ENCODE results near the gene MRGPRX3.

The MRGPRX3 gene

DNA sequence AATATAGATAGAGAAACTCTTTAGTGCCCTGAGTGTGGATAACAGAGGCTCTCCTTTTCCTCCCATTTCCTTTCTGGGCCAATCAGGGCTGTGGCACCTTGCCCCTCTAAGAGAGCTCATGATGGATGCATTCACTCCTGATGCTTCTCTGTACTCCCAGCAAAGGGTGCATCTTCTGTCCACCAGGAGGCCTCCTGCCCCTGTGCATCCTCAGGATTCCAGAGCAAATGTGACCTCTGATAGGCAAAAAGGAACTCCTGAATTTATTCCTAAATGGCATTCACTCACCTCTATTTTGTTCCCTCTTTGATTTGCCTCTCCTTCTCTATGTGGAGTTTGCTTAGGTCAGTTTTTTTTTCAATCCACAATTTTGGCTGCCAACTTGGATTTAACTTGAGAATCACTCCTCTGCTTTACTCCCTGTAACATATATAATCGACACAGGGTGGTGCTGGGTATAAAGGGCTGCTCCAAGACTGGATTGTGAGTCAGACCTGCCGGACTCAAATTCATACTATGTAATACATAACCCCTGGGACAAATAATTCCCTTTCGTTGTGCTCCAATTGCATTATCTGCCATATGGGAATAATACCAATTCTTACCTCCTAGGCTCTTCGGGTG is 39.1 kb downstream of the MRGPRX3 start:
- no peak for DNase-seq (ENCODE audit: extremely low read depth, low read depth)
- TF ChIP-seq, protein P1, sequence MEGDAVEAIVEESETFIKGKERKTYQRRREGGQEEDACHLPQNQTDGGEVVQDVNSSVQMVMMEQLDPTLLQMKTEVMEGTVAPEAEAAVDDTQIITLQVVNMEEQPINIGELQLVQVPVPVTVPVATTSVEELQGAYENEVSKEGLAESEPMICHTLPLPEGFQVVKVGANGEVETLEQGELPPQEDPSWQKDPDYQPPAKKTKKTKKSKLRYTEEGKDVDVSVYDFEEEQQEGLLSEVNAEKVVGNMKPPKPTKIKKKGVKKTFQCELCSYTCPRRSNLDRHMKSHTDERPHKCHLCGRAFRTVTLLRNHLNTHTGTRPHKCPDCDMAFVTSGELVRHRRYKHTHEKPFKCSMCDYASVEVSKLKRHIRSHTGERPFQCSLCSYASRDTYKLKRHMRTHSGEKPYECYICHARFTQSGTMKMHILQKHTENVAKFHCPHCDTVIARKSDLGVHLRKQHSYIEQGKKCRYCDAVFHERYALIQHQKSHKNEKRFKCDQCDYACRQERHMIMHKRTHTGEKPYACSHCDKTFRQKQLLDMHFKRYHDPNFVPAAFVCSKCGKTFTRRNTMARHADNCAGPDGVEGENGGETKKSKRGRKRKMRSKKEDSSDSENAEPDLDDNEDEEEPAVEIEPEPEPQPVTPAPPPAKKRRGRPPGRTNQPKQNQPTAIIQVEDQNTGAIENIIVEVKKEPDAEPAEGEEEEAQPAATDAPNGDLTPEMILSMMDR (IDR thresholded peaks at IDR 0.05; ENCODE audit: low read depth, low read length), result peak; percentile 51

DNA sequence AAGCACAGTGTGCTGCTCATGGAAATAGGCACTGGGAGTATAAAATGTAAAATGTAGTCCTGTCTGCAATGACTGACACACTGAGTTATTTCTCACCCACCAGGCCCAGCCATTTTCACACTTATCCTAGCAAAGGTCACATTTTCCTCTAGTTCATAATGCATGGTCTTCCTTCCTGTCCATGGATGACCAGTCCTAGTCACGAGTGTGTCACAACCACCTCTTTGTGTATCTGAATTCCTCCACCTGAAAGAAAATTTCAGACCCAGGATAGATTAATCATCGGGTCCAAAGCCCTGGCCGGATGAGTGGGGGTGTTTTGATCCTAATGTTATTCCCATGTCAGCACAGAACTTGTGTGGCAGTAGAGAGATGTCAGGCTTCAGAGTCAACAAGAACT is 40.3 kb downstream of the MRGPRX3 start, which contains the start of gene MRGPRX4:
Gene MRGPRX4 (plus strand): TSS at position 172 of the 400 bp plus-strand sequence. CDS start 420 bp downstream, outside the sequence.
- TF ChIP-seq, protein P1 (IDR thresholded peaks at IDR 0.05; ENCODE audit: low read depth, low read length), result no peak

DNA sequence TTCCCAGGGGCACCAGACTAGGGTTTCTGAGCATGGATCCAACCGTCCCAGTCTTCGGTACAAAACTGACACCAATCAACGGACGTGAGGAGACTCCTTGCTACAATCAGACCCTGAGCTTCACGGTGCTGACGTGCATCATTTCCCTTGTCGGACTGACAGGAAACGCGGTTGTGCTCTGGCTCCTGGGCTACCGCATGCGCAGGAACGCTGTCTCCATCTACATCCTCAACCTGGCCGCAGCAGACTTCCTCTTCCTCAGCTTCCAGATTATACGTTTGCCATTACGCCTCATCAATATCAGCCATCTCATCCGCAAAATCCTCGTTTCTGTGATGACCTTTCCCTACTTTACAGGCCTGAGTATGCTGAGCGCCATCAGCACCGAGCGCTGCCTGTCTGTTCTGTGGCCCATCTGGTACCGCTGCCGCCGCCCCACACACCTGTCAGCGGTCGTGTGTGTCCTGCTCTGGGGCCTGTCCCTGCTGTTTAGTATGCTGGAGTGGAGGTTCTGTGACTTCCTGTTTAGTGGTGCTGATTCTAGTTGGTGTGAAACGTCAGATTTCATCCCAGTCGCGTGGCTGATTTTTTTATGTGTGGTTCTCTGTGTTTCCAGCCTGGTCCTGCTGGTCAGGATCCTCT is 41.0 kb downstream of the MRGPRX3 start:
- no peak for DNase-seq (ENCODE audit: extremely low read depth, low read depth)
- TF ChIP-seq, protein P1 (IDR thresholded peaks at IDR 0.05; ENCODE audit: low read depth, low read length), result no peak

More for the DNA sequence above, 40.3 kb downstream of the MRGPRX3 start, which contains the start of gene MRGPRX4:
- DNase-seq (ENCODE audit: extremely low read depth, low read depth), result no peak

Measured in AG09319 (cell line).